ENCODE data around the gene CHST8. TPM values are rescaled to one million over a fixed set of nuclear protein-coding genes. Genes with fewer than 3 reads are reported as not detected.

The CHST8 gene
- total RNA-seq, 1 donor from 2014 or later: 0.96 TPM

DNA sequence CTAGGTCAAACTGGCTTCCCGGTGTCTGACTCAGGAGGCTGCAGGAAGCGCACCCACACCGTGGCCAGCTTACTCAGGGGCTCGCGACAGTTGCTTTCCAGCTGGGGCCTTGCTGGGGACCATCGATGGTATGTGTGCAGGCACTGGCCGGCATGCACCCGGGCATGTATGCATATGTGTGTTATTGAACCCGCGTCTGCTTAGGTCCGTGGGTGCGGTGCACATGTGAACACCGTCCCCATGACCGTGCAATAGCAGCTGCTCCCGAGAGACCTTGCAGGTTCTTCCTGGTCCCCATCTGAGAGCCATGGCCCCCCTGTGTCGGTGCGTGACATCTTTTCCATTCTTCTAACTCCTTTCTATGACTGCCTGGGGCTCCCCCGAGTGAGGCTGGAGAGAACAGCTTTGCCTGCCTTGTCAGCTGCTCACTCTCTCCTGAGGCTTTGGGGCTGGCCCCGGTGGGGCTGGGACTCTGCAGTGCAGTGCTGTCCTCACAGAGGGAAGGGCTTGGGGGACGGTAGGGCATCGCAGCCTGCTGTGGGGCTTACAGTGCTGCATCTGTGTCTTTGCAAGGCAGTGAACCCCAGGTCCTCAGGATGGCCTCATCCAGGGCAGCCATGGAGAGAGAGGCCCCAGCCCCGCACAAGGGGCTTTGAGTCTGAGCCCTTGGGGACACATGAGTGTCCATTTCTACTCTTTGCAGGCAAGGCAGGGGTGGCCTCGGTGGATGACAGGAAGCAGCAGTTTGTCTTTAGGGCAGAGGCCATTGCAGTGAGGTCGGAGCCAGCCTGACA lies 65.1 kb downstream of the CHST8 start:
- DNase-seq (ENCODE audit: low read depth, low spot score): no peak
- Mint-ChIP-seq H3K9me3 (no peaks in the 10 kb centered on the region), H3K4me3 (no peak overlapping the region), H3K27ac (ENCODE audit: unreplicated experiment) (no peak overlapping the region), H3K36me3 (ENCODE audit: low read depth) (no peaks in the 10 kb centered on the region), H3K4me1 (peaks cover 4% of the 10 kb centered on the region), H3K27me3 (ENCODE audit: low read depth) (peaks cover 52% of the 10 kb centered on the region)
- TF ChIP-seq, protein P1, sequence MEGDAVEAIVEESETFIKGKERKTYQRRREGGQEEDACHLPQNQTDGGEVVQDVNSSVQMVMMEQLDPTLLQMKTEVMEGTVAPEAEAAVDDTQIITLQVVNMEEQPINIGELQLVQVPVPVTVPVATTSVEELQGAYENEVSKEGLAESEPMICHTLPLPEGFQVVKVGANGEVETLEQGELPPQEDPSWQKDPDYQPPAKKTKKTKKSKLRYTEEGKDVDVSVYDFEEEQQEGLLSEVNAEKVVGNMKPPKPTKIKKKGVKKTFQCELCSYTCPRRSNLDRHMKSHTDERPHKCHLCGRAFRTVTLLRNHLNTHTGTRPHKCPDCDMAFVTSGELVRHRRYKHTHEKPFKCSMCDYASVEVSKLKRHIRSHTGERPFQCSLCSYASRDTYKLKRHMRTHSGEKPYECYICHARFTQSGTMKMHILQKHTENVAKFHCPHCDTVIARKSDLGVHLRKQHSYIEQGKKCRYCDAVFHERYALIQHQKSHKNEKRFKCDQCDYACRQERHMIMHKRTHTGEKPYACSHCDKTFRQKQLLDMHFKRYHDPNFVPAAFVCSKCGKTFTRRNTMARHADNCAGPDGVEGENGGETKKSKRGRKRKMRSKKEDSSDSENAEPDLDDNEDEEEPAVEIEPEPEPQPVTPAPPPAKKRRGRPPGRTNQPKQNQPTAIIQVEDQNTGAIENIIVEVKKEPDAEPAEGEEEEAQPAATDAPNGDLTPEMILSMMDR (conservative IDR thresholded peaks at IDR 0.05): no peak

- peaks cover 4% of the 10 kb centered on the region for H3K4me1 Mint-ChIP-seq
- peaks cover 47% of the 10 kb centered on the region for H3K27me3 Mint-ChIP-seq (ENCODE audit: low read depth)
- H3K9me3 Mint-ChIP-seq: no peaks in the 10 kb centered on the region
- H3K36me3 Mint-ChIP-seq (ENCODE audit: low read depth): no peaks in the 10 kb centered on the region
- DNase-seq (ENCODE audit: low read depth, low spot score): no peak
- TF ChIP-seq, protein P1 (conservative IDR thresholded peaks at IDR 0.05): no peak
- no peak overlapping the region for H3K27ac Mint-ChIP-seq (ENCODE audit: unreplicated experiment)
- no peak overlapping the region for H3K4me3 Mint-ChIP-seq
Measured at GRCh38 chr19:33687481-33688170, 65.9 kb downstream of the CHST8 start.

GRCh38 chr19:33688171-33688992 lies 66.6 kb downstream of the CHST8 start:
- H3K9me3 Mint-ChIP-seq: no peaks in the 10 kb centered on the region
- TF ChIP-seq, protein P1 (conservative IDR thresholded peaks at IDR 0.05): no peak
- peaks cover 39% of the 10 kb centered on the region for H3K27me3 Mint-ChIP-seq (ENCODE audit: low read depth)
- H3K4me1 Mint-ChIP-seq: peaks cover 4% of the 10 kb centered on the region
- no peak overlapping the region for H3K4me3 Mint-ChIP-seq
- no peak for DNase-seq (ENCODE audit: low read depth, low spot score)
- H3K27ac Mint-ChIP-seq (ENCODE audit: unreplicated experiment): no peak overlapping the region
- H3K36me3 Mint-ChIP-seq (ENCODE audit: low read depth): no peaks in the 10 kb centered on the region

DNA sequence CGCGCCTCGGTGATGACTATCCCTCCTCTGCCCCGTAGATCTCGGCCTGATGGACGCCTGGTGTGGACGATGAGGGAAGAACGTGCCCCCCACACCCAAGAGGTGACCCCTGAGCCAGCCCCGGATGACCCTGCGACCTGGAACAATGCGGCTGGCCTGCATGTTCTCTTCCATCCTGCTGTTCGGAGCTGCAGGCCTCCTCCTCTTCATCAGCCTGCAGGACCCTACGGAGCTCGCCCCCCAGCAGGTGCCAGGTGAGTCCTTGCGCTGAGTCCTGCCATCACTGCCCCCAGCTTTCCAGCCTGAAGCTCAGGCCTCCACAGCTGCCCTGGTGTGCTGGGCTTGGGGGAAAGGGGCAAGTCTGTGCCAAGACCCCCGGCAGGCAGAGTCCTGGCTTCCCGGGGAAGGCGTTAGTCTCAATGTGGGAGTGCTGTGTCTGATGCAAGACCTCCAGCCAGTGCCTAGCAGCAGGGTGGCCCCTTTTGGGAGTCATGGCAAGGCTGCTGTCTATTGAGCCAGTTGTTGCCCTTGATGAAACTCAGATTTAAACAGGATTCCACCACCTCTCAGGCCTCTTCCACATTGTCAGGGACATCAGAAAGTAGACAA lies 67.5 kb downstream of the CHST8 start:
- H3K36me3 Mint-ChIP-seq (ENCODE audit: low read depth): no peaks in the 10 kb centered on the region
- no peaks in the 10 kb centered on the region for H3K9me3 Mint-ChIP-seq
- H3K4me3 Mint-ChIP-seq: no peak overlapping the region
- peaks cover 31% of the 10 kb centered on the region for H3K27me3 Mint-ChIP-seq (ENCODE audit: low read depth)
- H3K4me1 Mint-ChIP-seq: peaks cover 3% of the 10 kb centered on the region
- no peak for DNase-seq (ENCODE audit: low read depth, low spot score)
- H3K27ac Mint-ChIP-seq (ENCODE audit: unreplicated experiment): no peak overlapping the region
- TF ChIP-seq, protein P1 (conservative IDR thresholded peaks at IDR 0.05): no peak

DNA sequence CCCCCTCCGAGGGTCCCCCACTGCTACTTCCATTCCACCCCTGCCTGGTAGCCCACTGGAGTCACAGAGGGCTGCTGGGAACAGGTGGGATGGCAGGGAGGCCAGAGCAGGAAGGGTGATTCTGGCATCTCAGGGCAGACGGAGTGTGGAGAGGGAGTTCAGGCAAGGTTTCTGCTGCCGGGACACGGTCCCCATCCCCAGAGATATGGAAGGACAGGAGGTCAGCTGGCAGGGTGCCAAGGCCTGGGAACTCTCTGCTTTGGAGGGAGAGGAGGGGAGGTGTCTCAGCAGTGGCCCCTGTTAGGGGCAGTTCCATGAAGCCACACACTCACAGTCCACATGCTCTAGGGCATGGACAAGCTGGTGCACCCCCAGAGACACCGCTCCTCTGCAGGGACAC lies 68.1 kb downstream of the CHST8 start:
- TF ChIP-seq, protein P1 (conservative IDR thresholded peaks at IDR 0.05): no peak
- H3K4me3 Mint-ChIP-seq: no peak overlapping the region
- DNase-seq (ENCODE audit: low read depth, low spot score): no peak
- H3K27me3 Mint-ChIP-seq (ENCODE audit: low read depth): peaks cover 24% of the 10 kb centered on the region
- H3K27ac Mint-ChIP-seq (ENCODE audit: unreplicated experiment): no peak overlapping the region
- H3K4me1 Mint-ChIP-seq: no peaks in the 10 kb centered on the region
- no peaks in the 10 kb centered on the region for H3K36me3 Mint-ChIP-seq (ENCODE audit: low read depth)
- no peaks in the 10 kb centered on the region for H3K9me3 Mint-ChIP-seq

Measured in neural crest cell (in vitro differentiated cells).